ENCODE data around the gene RIC8A. TPM values are rescaled to one million over a fixed set of nuclear protein-coding genes. Genes with fewer than 3 reads are reported as not detected.
A peak's percentile ranks its signal among the peaks of the same experiment; 100 is the strongest.

RIC8A gene
- total RNA-seq, 3 donors from 2014 or later (not counting 1 experiment from before 2014, with no cell fraction given), result 102 to 153 (median 106) TPM

DNA sequence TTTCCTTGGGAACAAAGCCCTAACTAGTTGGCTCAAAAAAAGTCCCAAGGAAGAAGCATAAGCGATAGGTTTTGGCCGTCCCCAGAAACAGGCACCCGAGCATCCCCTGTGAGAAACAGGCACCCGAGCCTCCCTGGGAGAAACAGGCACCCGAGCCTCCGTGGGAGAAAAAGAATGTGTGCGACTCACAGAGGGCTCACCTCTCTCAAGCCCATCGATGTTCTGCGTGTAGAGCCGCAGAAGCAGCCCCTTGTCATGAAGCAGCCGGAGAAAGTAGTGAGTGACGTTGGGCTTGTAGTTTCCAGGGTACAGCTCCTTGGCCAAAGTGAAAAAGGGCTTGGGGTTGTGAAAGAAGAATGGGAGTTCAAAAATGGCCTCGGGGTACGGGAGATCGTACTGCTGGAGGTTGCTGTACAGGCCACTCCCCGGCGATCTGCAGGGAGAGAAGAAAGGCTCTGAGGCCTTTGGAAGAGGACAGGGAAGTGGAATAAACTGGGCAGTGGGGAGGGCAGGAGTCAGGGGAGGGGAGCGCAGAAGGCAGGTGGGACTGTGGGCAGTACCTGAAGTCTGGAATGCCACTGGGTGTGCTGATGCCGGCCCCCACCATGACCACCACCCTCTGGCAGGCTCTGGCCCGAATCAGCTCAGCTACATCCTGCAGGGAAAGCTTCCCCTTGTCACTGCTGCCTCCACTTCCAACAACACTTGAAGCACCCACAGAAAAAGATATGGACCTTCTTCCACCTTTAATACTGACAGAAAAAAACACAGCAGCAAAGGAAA is 25.5 kb downstream of the RIC8A start:
- no peak overlapping the region for H3K4me3 ChIP-seq (ENCODE audit: low read length)
- peaks cover 2% of the 10 kb centered on the region for H3K36me3 ChIP-seq (ENCODE audit: control insufficient read depth, insufficient read depth, low read length)
- ATAC-seq (no peak), DNase-seq (no peak)
- TF ChIP-seq, protein P1, sequence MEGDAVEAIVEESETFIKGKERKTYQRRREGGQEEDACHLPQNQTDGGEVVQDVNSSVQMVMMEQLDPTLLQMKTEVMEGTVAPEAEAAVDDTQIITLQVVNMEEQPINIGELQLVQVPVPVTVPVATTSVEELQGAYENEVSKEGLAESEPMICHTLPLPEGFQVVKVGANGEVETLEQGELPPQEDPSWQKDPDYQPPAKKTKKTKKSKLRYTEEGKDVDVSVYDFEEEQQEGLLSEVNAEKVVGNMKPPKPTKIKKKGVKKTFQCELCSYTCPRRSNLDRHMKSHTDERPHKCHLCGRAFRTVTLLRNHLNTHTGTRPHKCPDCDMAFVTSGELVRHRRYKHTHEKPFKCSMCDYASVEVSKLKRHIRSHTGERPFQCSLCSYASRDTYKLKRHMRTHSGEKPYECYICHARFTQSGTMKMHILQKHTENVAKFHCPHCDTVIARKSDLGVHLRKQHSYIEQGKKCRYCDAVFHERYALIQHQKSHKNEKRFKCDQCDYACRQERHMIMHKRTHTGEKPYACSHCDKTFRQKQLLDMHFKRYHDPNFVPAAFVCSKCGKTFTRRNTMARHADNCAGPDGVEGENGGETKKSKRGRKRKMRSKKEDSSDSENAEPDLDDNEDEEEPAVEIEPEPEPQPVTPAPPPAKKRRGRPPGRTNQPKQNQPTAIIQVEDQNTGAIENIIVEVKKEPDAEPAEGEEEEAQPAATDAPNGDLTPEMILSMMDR (IDR thresholded peaks at IDR 0.05), result no peak
- H3K27ac ChIP-seq (ENCODE audit: low read length), result no peak overlapping the region
- intact Hi-C loops (cut with micrococcal nuclease), result no loop called here
- Mint-ChIP-seq H3K4me3 (peak overlapping the region; percentile 45), H3K36me3 (no peaks in the 10 kb centered on the region), H3K27ac (peak overlapping the region in 1 of 2 donors; percentile 9), H3K9me3 (no peaks in the 10 kb centered on the region), H3K27me3 (ENCODE audit: low read depth in 2 of 2) (no peaks in the 10 kb centered on the region), H3K4me1 (peaks cover 23 to 27% of the 10 kb centered on the region in 2 donors)
- H3K9me3 ChIP-seq (ENCODE audit: control insufficient read depth, insufficient read depth, low read length), result no peaks in the 10 kb centered on the region
- WGBS (ENCODE audit: insufficient coverage), result 96% methylated on average over 20 of the region's 20 CpGs
- H3K27me3 ChIP-seq (ENCODE audit: control insufficient read depth, insufficient read depth, low read length), result no peaks in the 10 kb centered on the region
- peaks cover 20% of the 10 kb centered on the region for H3K4me1 ChIP-seq (ENCODE audit: control insufficient read depth, insufficient read depth, low read length)

DNA sequence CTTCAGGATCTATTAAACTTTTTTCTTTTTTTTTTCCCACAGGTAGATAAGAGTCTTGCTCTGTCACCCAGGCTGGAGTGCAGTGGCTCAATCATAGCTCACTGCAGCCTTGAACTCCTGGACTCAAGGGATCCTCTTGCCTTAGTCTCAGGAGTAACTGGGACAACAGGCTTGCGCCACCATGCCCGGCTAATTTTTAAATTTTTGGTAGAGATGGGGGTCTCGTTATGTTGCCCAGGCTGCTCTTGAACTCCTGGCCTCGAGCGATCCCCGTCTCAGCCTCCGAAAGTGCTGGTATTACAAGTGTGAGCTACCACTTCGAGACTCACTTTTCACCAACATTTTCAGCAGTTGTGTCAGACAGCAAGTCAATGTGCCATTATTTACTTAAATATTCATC is 27.7 kb downstream of the RIC8A start:
- Mint-ChIP-seq H3K4me3 (peak overlapping the region; percentile 86), H3K4me1 (peaks cover 33 to 35% of the 10 kb centered on the region in 2 donors), H3K36me3 (no peaks in the 10 kb centered on the region), H3K27me3 (ENCODE audit: low read depth in 2 of 2) (no peaks in the 10 kb centered on the region), H3K9me3 (no peaks in the 10 kb centered on the region), H3K27ac (peak overlapping the region; percentile 98)
- ATAC-seq (no peak), DNase-seq (no peak)
- intact Hi-C loops (cut with micrococcal nuclease), result loop anchor here (5.0 kb wide), 1 partner anchor 282 kb away; no protein-coding TSS in a partner anchor
- H3K27ac ChIP-seq (ENCODE audit: low read length), result peak overlapping the region; percentile 97
- H3K9me3 ChIP-seq (ENCODE audit: control insufficient read depth, insufficient read depth, low read length), result no peaks in the 10 kb centered on the region
- 92% methylated on average over 8 of the region's 8 CpGs for WGBS (ENCODE audit: insufficient coverage)
- H3K4me3 ChIP-seq (ENCODE audit: low read length), result peak overlapping the region; percentile 90
- no peaks in the 10 kb centered on the region for H3K27me3 ChIP-seq (ENCODE audit: control insufficient read depth, insufficient read depth, low read length)
- TF ChIP-seq, protein P1 (IDR thresholded peaks at IDR 0.05), result no peak
- peaks cover 20% of the 10 kb centered on the region for H3K4me1 ChIP-seq (ENCODE audit: control insufficient read depth, insufficient read depth, low read length)
- H3K36me3 ChIP-seq (ENCODE audit: control insufficient read depth, insufficient read depth, low read length), result peaks cover 6% of the 10 kb centered on the region

DNA sequence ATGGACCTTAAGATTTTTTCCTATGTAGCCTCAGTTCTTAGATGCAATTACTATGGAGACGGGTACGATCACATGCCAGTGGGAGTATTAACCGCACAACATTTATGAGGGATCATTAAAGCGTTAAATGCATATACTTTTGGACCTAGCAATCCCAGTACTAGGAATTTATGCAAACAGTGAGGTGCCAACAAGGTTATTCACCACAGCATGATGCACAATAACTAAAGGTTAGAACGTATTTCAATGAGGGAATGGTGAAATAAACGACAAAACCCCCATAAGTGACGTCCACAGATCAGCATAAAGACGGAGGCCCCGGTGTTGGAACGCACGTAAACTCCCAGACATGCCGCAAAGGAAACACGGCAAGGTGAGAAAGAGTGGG is 28.1 kb downstream of the RIC8A start:
- Histone ChIP-seq H3K36me3 (ENCODE audit: control insufficient read depth, insufficient read depth, low read length) (peaks cover 4% of the 10 kb centered on the region), H3K27me3 (ENCODE audit: control insufficient read depth, insufficient read depth, low read length) (no peaks in the 10 kb centered on the region), H3K27ac (ENCODE audit: low read length) (peak overlapping the region; percentile 97), H3K4me3 (ENCODE audit: low read length) (peak overlapping the region; percentile 90), H3K4me1 (ENCODE audit: control insufficient read depth, insufficient read depth, low read length) (peaks cover 20% of the 10 kb centered on the region), H3K9me3 (ENCODE audit: control insufficient read depth, insufficient read depth, low read length) (no peaks in the 10 kb centered on the region)
- no peaks in the 10 kb centered on the region for H3K36me3 Mint-ChIP-seq
- 9% methylated on average over 13 of the region's 13 CpGs for WGBS (ENCODE audit: insufficient coverage)
- intact Hi-C loops (cut with micrococcal nuclease), result loop anchor here (5.0 kb wide), 1 partner anchor 282 kb away; no protein-coding TSS in a partner anchor
- peak in 1 of 2 donors; percentile 89 for DNase-seq
- peak overlapping the region; percentile 86 for H3K4me3 Mint-ChIP-seq
- ATAC-seq, result peak; percentile 30 to 51 (median 50)
- H3K27ac Mint-ChIP-seq, result peak overlapping the region; percentile 98
- TF ChIP-seq, protein P1 (IDR thresholded peaks at IDR 0.05), result no peak
- no peaks in the 10 kb centered on the region for H3K9me3 Mint-ChIP-seq
- no peaks in the 10 kb centered on the region for H3K27me3 Mint-ChIP-seq (ENCODE audit: low read depth in 2 of 2)
- peaks cover 33 to 35% of the 10 kb centered on the region in 2 donors for H3K4me1 Mint-ChIP-seq
